Inferior parietal cortex (tissue), 1 donor: ENCODE results near the gene EOMES.

ENCODE experiments used
- DNase-seq: peaks from one replicate; pipeline ENCODE4 v3.0.0-alpha.2; 2016; ENCODE audit errors: extremely low spot score

Gene EOMES

GRCh38 chr3:27681249-27681748 is 40.8 kb downstream of the EOMES start:
- DNase-seq, result peak; percentile 70

GRCh38 chr3:27680517-27681246 is 41.4 kb downstream of the EOMES start:
- no peak for DNase-seq

GRCh38 chr3:27679691-27680090 is 42.4 kb downstream of the EOMES start:
- DNase-seq, result no peak

GRCh38 chr3:27678234-27678633 is 43.9 kb downstream of the EOMES start:
- no peak for DNase-seq

GRCh38 chr3:27677565-27677964 is 44.6 kb downstream of the EOMES start:
- DNase-seq, result no peak

GRCh38 chr3:27675287-27675686 is 46.8 kb downstream of the EOMES start:
- DNase-seq, result peak; percentile 19

- DNase-seq, result no peak
These were observed 48.4 kb downstream of the EOMES start for GRCh38 chr3:27673701-27674100.

GRCh38 chr3:27671101-27671500 is 51.0 kb downstream of the EOMES start:
- no peak for DNase-seq

GRCh38 chr3:27670619-27671018 is 51.5 kb downstream of the EOMES start:
- no peak for DNase-seq

GRCh38 chr3:27669591-27669990 is 52.5 kb downstream of the EOMES start:
- DNase-seq, result no peak

- DNase-seq, result no peak
These were observed 54.4 kb downstream of the EOMES start for GRCh38 chr3:27667751-27668150.

- peak; percentile 83 for DNase-seq
These were observed 55.4 kb downstream of the EOMES start for GRCh38 chr3:27666708-27667107.

GRCh38 chr3:27666272-27666671 is 55.9 kb downstream of the EOMES start:
- no peak for DNase-seq
